H7 (cell line): Measurements from ENCODE around the gene RHEX. TPM values are rescaled to one million over a fixed set of nuclear protein-coding genes. Genes with fewer than 3 reads are reported as not detected.

Source experiments
- DNase-seq: peaks from one replicate; pipeline ENCODE4 v3.0.0; 2012
- H3K27me3 ChIP-seq: 2 replicates; pipeline ENCODE4 v1.6.0; 2011; ENCODE audit warnings: mild to moderate bottlenecking, low read length; ENCODE audit not compliant: control insufficient read depth, insufficient read depth
- H3K36me3 ChIP-seq: replicated peaks from 2 replicates; pipeline ENCODE4 v1.5.1; 2011; ENCODE audit warnings: low read length; ENCODE audit not compliant: control insufficient read depth, insufficient read depth
- H3K4me3 ChIP-seq: 2 replicates; pipeline ENCODE4 v1.5.1; 2011; ENCODE audit warnings: low read depth, mild to moderate bottlenecking, control low read depth, low read length, moderate library complexity; ENCODE audit not compliant: insufficient read depth
- total RNA-seq: library from RNA; depleted of rRNA; stranded (reverse); fragments of >200 nt; shearing (Covaris generic); gene quantifications from 2 replicates; pipeline ENCODE4 v1.2.3, GENCODE V29; 2014

The RHEX gene
- total RNA-seq, 1 experiment from 2014 or later = not detected

- no peaks in the 10 kb centered on the region for H3K36me3 ChIP-seq
- DNase-seq = no peak
- no peak overlapping the region for H3K4me3 ChIP-seq
- no peaks in the 10 kb centered on the region; the same call in 1 of the 2 replicates for H3K27me3 ChIP-seq
Observed at GRCh38 chr1:206021008-206021625, 31.9 kb upstream of the RHEX start.

DNA sequence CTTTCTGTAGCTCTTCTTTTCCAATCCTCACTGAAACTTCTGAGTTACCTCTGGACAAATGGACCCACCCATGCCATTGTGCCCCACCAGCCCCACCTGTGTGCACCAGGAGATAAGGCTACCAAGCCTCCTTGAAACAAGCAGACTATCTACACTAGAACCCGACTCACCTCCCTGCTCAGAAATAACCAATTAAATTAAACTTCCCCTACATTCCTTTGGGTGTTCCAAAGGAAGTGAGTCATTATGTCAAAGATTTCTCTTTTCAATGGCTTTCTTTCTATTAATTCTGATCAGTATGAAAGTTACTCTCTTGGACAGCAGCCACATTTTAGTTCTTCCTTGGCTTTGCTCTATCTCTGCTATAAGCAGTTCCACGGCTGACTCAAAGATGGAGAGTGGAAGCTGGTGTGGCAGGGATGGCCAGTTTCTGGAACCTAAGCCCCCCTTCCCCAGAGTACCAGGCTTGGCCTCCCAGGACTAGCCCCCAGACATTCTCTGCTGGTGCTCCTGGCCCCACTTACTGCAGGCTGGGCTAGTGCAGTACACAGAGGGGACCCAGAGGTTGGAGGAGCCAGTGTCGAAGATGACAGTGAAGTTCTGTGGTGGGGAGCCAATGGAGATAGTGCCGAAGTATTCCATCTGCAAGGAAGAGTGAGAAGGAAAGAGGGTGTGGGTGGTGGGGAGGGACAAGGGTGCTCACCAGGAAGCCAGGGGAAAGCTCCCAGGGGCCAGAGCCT is 31.2 kb upstream of the RHEX start:
- DNase-seq = no peak
- Histone ChIP-seq H3K4me3 (no peak overlapping the region), H3K27me3 (no peaks in the 10 kb centered on the region; the same call in 1 of the 2 replicates), H3K36me3 (no peaks in the 10 kb centered on the region)

DNA sequence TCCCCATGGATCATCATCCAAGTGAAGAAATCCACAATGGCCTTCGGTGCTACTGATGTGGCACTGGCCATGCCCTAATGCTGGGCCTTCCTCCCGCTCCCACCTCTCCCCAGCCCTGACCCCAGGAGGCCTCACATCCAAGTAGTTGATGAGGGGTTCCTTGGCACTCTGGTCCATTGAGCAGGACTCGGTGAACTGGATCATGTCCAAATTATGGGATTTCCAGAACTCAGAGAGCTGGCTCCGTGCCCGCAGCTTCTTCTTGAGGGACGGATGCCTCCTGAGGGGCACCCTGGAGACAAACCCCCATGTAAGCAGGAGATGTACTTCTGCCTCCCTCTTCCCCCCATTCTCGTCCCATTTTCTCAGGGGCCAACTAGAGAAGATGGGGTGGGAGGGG is 30.2 kb upstream of the RHEX start:
- no peak overlapping the region for H3K4me3 ChIP-seq
- DNase-seq = no peak
- no peaks in the 10 kb centered on the region; the same call in 1 of the 2 replicates for H3K27me3 ChIP-seq
- H3K36me3 ChIP-seq = no peaks in the 10 kb centered on the region

DNA sequence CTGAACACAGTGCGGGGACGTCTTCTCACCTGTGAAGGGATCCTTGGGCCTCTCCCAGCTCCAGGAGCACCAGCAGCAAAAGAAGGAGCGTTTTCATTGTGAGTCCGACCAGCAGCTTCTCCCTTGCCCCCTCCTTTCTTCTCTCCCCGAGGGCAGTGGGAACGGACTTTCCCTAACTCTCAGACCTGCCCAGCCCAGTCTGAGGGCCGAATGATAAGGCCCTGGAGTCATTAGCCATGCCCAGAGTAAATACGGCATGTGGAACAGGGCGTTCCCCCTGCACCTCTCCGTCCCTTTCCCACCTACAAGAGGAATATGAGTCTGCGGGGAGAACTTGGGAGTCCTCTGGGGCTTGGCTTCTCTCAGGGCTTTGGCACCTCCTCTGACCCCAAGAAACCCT is 29.3 kb upstream of the RHEX start, which contains the start of gene CTSE:
CTSE (minus strand) TSS at position 201 of the 400 bp plus-strand sequence; CDS start at position 97, 104 bp downstream.
- no peaks in the 10 kb centered on the region; the same call in 1 of the 2 replicates for H3K27me3 ChIP-seq

DNA sequence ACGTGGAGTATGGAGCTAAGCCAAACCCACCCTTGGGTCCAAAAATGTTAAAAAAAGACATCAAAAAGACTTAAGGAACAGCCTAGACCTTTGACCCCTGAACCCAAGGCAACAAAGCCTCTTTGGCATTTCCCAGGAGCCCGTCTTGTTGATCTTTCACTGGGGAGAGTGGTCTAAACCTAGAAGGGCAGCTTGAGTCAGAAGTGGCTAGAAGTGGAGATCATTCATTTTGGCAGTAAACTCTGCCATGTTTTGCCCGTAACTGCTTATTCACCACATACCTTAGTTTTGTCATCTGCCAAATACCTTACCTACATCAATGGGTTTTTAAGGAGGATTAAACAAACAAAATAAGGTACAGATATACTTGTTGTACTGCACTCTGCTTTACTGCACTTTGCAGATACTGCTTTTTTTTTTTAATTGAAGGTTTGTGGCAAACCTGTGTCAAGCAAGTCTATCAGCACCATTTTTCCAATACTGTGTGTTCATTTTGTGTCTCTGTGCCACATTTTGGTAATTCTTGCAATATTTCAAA is 27.6 kb upstream of the RHEX start:
- Histone ChIP-seq H3K4me3 (no peak overlapping the region), H3K27me3 (no peaks in the 10 kb centered on the region; the same call in 1 of the 2 replicates), H3K36me3 (no peaks in the 10 kb centered on the region)
- no peak for DNase-seq

More for the DNA sequence above, 29.3 kb upstream of the RHEX start, which contains the start of gene CTSE:
- no peak for DNase-seq
- H3K4me3 ChIP-seq = no peak within 1 kb of the TSS
- no peaks in the 10 kb centered on the region for H3K36me3 ChIP-seq

- Histone ChIP-seq H3K36me3 (no peaks in the 10 kb centered on the region), H3K27me3 (no peaks in the 10 kb centered on the region; the same call in 1 of the 2 replicates), H3K4me3 (no peak overlapping the region)
- DNase-seq = no peak
Observed at GRCh38 chr1:206029484-206029883, 23.5 kb upstream of the RHEX start.

DNA sequence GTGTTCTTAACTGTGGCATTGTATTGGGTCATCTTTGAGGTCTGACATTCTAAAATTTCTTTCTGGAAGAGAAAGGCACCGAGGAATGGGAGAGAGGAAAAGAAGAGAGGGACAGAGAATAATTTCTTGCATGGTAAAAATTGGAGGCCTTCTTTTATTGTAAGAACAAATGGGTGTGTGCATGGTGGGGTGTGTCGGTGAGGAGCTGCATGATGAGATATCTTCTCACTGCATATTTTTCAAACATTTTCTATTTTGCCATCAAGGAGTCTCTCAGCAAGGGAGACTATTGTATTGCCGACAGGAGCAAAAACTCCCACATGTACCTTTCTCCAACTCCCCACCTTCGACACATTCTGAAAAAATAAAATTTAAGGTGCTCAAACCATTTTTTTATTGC is 22.8 kb upstream of the RHEX start:
- H3K36me3 ChIP-seq = no peaks in the 10 kb centered on the region
- no peak for DNase-seq
- H3K27me3 ChIP-seq = no peaks in the 10 kb centered on the region; the same call in 1 of the 2 replicates
- H3K4me3 ChIP-seq = no peak overlapping the region

DNA sequence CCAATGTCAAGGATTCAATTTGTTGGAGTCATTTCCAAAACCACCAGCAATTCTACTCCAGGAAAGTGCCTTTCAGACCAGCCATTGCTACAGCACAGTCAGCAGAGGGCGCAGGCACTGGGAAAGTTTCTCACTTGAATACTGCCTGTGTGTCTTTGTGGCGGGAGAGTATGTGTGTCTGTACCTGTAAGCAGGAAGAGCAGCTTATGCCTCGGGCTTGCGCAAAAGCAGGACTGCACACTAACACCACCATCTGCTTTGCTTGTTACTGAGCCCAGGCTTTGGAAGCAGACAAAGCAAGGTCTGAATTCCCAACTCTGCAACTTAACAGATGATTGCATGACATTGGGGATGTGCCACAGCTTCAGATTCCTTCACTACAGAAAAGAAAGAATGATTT is 22.3 kb upstream of the RHEX start:
- Histone ChIP-seq H3K4me3 (no peak overlapping the region), H3K27me3 (no peaks in the 10 kb centered on the region; the same call in 1 of the 2 replicates), H3K36me3 (no peaks in the 10 kb centered on the region)
- DNase-seq = peak; percentile 40

DNA sequence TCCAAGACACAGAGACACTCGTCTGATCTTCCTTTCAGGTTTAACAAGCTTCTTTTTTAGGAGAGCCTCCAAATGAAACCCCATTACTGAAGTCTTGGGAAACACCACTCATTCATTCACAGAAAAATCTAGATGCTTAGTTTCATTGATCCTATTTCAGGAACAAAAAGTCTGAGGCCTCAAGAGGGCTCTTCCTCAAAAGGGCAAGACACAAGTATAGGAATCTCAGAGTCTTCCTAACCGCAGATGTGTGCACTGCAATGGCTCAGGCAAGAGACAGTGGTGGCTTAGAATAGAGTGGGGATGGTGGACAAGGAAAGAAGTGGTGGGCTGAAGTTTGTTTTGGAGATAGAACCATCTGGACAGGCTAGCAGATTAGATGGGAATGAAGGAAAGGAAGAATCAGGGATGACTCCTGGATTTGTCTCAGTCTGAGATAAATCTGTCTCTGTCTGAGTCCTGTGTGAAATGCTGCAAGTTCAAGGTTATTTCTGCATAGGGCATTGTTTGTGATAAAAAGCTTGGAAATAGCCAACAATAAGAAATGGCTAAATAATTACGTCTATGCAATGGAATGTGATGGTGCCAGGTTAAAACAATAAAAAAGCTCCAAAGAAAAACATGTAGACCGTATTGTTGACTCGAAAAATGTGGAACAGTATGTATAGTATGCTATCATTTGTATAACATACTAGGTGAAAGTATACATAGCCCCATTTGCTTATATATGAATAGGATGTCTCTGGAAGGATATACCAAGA is 20.4 kb upstream of the RHEX start:
- Histone ChIP-seq H3K27me3 (no peaks in the 10 kb centered on the region; the same call in 1 of the 2 replicates), H3K36me3 (no peaks in the 10 kb centered on the region), H3K4me3 (no peak overlapping the region)
- no peak for DNase-seq

GRCh38 chr1:206035027-206035426 is 17.9 kb upstream of the RHEX start:
- Histone ChIP-seq H3K36me3 (no peaks in the 10 kb centered on the region), H3K4me3 (no peak overlapping the region), H3K27me3 (no peaks in the 10 kb centered on the region; the same call in 1 of the 2 replicates)
- DNase-seq = no peak

GRCh38 chr1:206036663-206037455 is 16.1 kb upstream of the RHEX start:
- no peaks in the 10 kb centered on the region for H3K36me3 ChIP-seq
- no peak overlapping the region for H3K4me3 ChIP-seq
- H3K27me3 ChIP-seq = no peaks in the 10 kb centered on the region; the same call in 1 of the 2 replicates
- no peak for DNase-seq

DNA sequence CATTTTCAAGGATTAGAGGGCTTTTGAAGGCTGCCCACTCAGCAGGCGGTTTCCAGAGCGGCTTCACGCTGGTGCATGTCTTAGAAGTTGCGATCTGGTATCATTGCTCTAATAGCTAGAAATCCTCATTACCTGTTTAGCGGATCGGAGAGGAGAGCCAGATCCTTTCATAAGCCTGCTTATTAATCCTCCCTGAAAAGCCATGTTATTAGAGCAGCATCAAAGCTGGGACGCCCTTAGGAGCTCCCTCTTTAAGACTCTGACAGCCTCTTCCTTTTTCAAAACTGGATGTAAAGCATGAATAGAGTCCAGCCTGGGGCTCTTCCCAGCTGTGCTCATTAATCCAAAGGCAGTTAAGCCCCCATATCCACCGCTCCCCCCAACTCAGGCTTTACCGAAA is 15.4 kb upstream of the RHEX start:
- no peak for DNase-seq
- Histone ChIP-seq H3K36me3 (no peaks in the 10 kb centered on the region), H3K27me3 (no peaks in the 10 kb centered on the region; the same call in 1 of the 2 replicates), H3K4me3 (no peak overlapping the region)

DNA sequence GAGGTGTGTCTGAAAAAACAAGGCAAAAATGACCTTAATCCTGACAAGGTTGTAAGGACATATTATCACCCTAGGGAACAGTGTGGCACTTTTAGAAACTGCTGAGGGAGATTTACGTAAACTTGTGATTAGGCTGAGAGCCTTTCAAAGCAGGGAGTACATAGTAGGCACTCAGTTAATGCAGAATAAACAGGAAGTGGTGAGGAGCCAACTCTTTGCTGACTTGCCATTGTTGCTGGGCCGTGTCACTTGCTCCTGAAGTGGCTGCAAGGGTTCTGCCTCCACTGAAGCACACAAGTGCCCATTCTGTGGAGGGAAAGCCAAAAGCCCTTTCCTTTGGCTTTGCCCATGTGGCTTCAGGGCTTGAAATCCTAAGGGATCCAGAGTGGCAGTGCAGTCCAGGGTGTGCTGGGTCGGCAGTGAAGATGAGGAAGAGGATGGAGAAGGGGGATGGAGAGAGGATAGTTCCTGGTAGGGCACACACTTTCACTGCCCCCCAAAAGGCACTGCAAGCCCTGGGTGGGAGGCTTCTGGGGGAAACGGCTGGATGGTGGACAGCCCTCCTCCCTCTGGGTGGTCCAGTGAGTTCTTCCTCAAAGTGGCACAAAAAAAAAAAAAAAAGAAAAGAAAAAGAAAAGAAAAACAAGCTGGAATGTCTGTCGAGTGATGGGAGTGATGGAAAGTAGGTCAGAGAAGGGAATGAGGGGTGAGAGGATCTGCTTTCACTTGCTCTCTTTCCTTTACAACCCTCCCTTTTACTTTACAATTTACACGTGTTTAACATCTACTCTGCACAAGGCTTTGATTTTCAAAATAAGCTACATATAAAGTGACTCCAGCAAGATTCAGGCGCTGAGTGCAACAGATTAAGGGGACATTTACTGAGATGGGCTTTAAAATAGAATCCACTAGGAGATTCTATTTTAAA is 13.7 kb upstream of the RHEX start:
- DNase-seq = no peak
- Histone ChIP-seq H3K4me3 (no peak overlapping the region), H3K27me3 (no peaks in the 10 kb centered on the region; the same call in 1 of the 2 replicates), H3K36me3 (no peaks in the 10 kb centered on the region)
